Colonic mucosa (tissue), 4 donors: ENCODE measurements around the gene EFNA2. TPM values are rescaled to one million over a fixed set of nuclear protein-coding genes. Genes with fewer than 3 reads are reported as not detected.
"Not testable (repeated sequence)": the region's sequence is repeated elsewhere in the genome, so short reads cannot be mapped to it uniquely, and the experiment has no call there.

ENCODE experiments used
- DNase-seq: peaks from one replicate; pipeline ENCODE4 v3.0.0-alpha.2; 2020
- H3K27ac ChIP-seq: fragments of 200-600 bp; one replicate; pipeline ENCODE4 v1.8.0; 2021
- H3K27me3 ChIP-seq: fragments of 200-600 bp; one replicate; pipeline ENCODE4 v1.8.0; 2021
- H3K36me3 ChIP-seq: fragments of 200-600 bp; one replicate; pipeline ENCODE4 v1.8.0; 2021
- H3K4me1 ChIP-seq: fragments of 200-600 bp; one replicate; pipeline ENCODE4 v1.8.0; 2021; ENCODE audit warnings: mild to moderate bottlenecking
- H3K4me3 ChIP-seq: fragments of 200-600 bp; one replicate; pipeline ENCODE4 v1.8.0; 2021
- H3K9ac ChIP-seq, 2 donors: one replicate each; pipeline ENCODE4 v1.7.0; 2013; ENCODE audit warnings: control low read depth in 2 of 2, low read depth in 2 of 2, low read length in 2 of 2
- H3K9me3 ChIP-seq: fragments of 200-600 bp; one replicate; pipeline ENCODE4 v1.8.0; 2021
- CTCF ChIP-seq: fragments of 200-600 bp; IDR thresholded peaks from one replicate; pipeline ENCODE4 v1.8.0; 2022; ENCODE audit warnings: antibody characterized with exemption, mild to moderate bottlenecking
- intact Hi-C: fragments of 100-400 bp; cut with DNase I; formaldehyde crosslinking; loops from one replicate; pipeline ENCODE4 v1.14.1; 2022
- total RNA-seq, 2 donors: library from RNA; stranded (reverse); fragmentation: NEBNext Ultra II Directional in 1 of 2; extraction: Animal tissue kit (Norgen Biotek cat#: 25700) in 1 of 2; gene quantifications; one replicate each; pipeline ENCODE4 v1.2.1, GENCODE V29; 2021
- donor health status: healthy.
- donor health status: DM: no; HTN: no; CAD: no.
- donor health status: DM: no; HTN: no; CAD: no.

Gene EFNA2
- total RNA-seq, 2 donors from 2014 or later: 72.8 to 86.1 TPM

DNA sequence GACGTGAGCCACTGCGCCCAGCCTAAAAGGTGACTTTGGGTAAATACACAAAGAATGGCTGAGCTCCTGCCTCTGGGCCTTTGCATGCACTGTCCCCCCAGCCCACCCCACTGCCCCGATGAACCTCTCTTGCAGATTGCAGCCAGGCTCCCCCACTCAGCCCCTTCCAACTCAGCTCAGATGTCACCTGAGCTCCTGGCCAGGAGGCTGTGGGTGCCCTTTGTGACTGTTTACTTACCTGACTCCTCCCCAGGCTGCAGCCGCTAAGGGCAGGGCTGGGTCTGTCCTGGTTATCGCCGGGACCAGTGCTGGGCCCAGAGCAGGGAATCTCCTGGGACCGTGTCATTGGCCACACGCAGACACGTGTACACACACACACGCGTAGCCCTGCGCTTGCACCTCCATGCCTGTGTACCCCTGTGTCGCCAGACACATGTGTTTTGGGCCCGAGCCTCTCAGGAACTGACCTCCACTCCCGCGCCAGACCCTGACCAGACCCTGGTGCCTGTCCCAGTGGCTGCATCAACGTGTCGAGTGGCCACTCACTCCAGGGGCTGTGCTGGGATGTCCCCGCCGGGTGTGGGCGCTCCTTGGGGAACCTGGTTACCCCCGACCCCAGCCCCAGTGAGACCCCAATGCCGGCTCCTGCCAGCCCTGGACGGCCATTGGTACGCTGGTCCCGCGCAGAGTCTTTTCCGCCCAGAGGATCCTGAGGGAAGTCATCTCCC, 18.7 kb downstream of the EFNA2 start:
- peak; percentile 83 for DNase-seq
- Histone ChIP-seq H3K4me3 (no peak overlapping the region), H3K9me3 (no peaks in the 10 kb centered on the region), H3K4me1 (peaks cover 6% of the 10 kb centered on the region), H3K36me3 (no peaks in the 10 kb centered on the region), H3K9ac (peak overlapping the region in 1 of 2 donors; percentile 51), H3K27ac (no peak overlapping the region), H3K27me3 (no peaks in the 10 kb centered on the region)
- intact Hi-C loops: no loop called here
- no peak for TF ChIP-seq CTCF

- H3K36me3 ChIP-seq, H3K27me3 ChIP-seq, H3K4me3 ChIP-seq, H3K4me1 ChIP-seq, H3K27ac ChIP-seq, intact Hi-C loops, H3K9ac ChIP-seq, DNase-seq, H3K9me3 ChIP-seq: not testable (repeated sequence)
Measured at GRCh38 chr19:1305354-1305753, 19.7 kb downstream of the EFNA2 start.

DNA sequence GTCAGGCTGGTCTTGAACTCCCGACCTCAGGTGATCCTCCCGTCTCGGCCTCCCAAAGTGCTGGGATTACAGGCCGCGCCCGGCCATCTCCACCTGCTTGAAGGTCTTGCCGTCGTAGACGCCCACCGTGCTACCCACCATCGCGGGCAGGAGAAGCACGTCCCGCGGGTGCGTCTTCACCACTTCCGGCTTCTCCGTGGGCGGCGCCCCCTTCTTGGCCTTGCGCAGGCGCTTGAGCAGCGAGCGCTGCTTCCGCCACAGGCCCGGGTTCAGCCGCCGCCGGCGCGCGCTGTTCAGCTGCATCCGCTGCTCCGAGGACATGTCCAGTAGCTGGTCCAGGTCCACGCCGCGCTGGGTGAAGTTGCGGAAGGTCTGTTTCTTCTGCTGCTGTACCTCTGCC, 21.6 kb downstream of the EFNA2 start:
- no peak overlapping the region for H3K27ac ChIP-seq
- H3K9ac ChIP-seq: no peak overlapping the region
- H3K36me3 ChIP-seq: no peaks in the 10 kb centered on the region
- no peak for TF ChIP-seq CTCF
- H3K27me3 ChIP-seq: no peaks in the 10 kb centered on the region
- H3K9me3 ChIP-seq: no peaks in the 10 kb centered on the region
- H3K4me1 ChIP-seq: peaks cover 6% of the 10 kb centered on the region
- DNase-seq: no peak
- intact Hi-C loops: no loop called here
- H3K4me3 ChIP-seq: no peak overlapping the region

- Histone ChIP-seq H3K9me3 (no peaks in the 10 kb centered on the region), H3K4me3 (no peak overlapping the region), H3K4me1 (peaks cover 6% of the 10 kb centered on the region), H3K36me3 (no peaks in the 10 kb centered on the region), H3K9ac (no peak overlapping the region), H3K27me3 (no peaks in the 10 kb centered on the region), H3K27ac (no peak overlapping the region)
- intact Hi-C loops: no loop called here
- TF ChIP-seq CTCF: no peak
- no peak for DNase-seq
Measured at GRCh38 chr19:1307755-1308303, 22.2 kb downstream of the EFNA2 start.

GRCh38 chr19:1308718-1309117, 23.0 kb downstream of the EFNA2 start:
- intact Hi-C loops: no loop called here
- Histone ChIP-seq H3K9ac (no peak overlapping the region), H3K36me3 (no peaks in the 10 kb centered on the region), H3K4me3 (no peak overlapping the region), H3K9me3 (no peaks in the 10 kb centered on the region), H3K4me1 (peaks cover 7% of the 10 kb centered on the region), H3K27ac (no peak overlapping the region), H3K27me3 (no peaks in the 10 kb centered on the region)
- no peak for DNase-seq
- TF ChIP-seq CTCF: no peak
